H1 (cell line): ENCODE measurements around the gene SMYD4. TPM values are rescaled to one million over a fixed set of nuclear protein-coding genes. Genes with fewer than 3 reads are reported as not detected.

Source experiments
- CTCF ChIA-PET: fragments of 300-600 bp; sonication (Branson Sonifier 250); formaldehyde crosslinking; loops from one replicate; lab custom pipeline; 2021; ENCODE audit not compliant: partially characterized antibody; lab: Charles Lee
- POLR2A ChIA-PET: fragments of 300-600 bp; sonication (Branson Sonifier 250); formaldehyde crosslinking; loops from one replicate; lab custom pipeline; 2021; ENCODE audit warnings: inconsistent platforms; ENCODE audit not compliant: partially characterized antibody; lab: Charles Lee
- DNase-seq, 2 experiments: peaks; one replicate each; pipeline versions ENCODE4 v3.0.0 to v3.0.0-alpha.2; 2010 to 2022; ENCODE audit warnings: low spot score in 2 of 2, low read depth in 1 of 2, mixed read lengths in 1 of 2
- FAIRE-seq: peaks from 2 replicates; lab custom pipeline; 2011; peaks lifted over from hg19 to GRCh38; lab: Jason Lieb, UNC
- H2AFZ ChIP-seq: 2 replicates; pipeline ENCODE4 v1.8.1; 2012; ENCODE audit warnings: low read length, inconsistent platforms
- H2AK5ac ChIP-seq: 2 replicates; pipeline ENCODE4 v1.6.1; 2013; ENCODE audit warnings: low read depth, low read length
- H2BK120ac ChIP-seq: replicated peaks from 2 replicates; pipeline ENCODE3; 2013; ENCODE audit warnings: low read depth, low read length, inconsistent platforms
- H2BK12ac ChIP-seq: 2 replicates; pipeline ENCODE4 v1.6.1; 2013; ENCODE audit warnings: low read depth, low read length
- H2BK15ac ChIP-seq: 2 replicates; pipeline ENCODE4 v1.6.1; 2013; ENCODE audit warnings: low read length
- H2BK20ac ChIP-seq: 2 replicates; pipeline ENCODE4 v1.6.1; 2013; ENCODE audit warnings: low read length
- H2BK5ac ChIP-seq: 2 replicates; pipeline ENCODE4 v1.6.1; 2013; ENCODE audit warnings: low read depth, low read length
- H3K14ac ChIP-seq: 2 replicates; pipeline ENCODE4 v1.6.1; 2013; ENCODE audit warnings: inconsistent platforms; ENCODE audit not compliant: insufficient read length
- H3K18ac ChIP-seq: 2 replicates; pipeline ENCODE4 v1.6.1; 2013; ENCODE audit warnings: low read length; ENCODE audit errors: extremely low read depth
- H3K23ac ChIP-seq: 2 replicates; pipeline ENCODE4 v1.6.1; 2013; ENCODE audit warnings: inconsistent platforms; ENCODE audit not compliant: insufficient read length
- H3K23me2 ChIP-seq: 2 replicates; pipeline ENCODE4 v1.6.1; 2013; ENCODE audit warnings: low read depth, low read length
- H3K27ac ChIP-seq: 2 replicates; pipeline ENCODE4 v1.6.1; 2011; ENCODE audit warnings: low read depth, low read length, inconsistent platforms
- H3K27me3 ChIP-seq, 4 experiments: replicated peaks in 1 of 4; 1 replicate in 1 of 4; 2 replicates in 3 of 4; pipeline versions ENCODE4 v1.6.1 to v1.8.1; 2011 to 2013; ENCODE audit warnings: low read length in 3 of 4, mild to moderate bottlenecking in 3 of 4, inconsistent platforms in 2 of 4, mixed read lengths in 2 of 4, moderate library complexity in 1 of 4; ENCODE audit not compliant: control insufficient read depth in 3 of 4, insufficient read depth in 3 of 4; ENCODE audit errors: extremely low read depth in 1 of 4
- H3K36me3 ChIP-seq, 4 experiments: 2 replicates each; pipeline versions ENCODE4 v1.6.1 to v1.8.1; 2011 to 2013; ENCODE audit warnings: mild to moderate bottlenecking in 4 of 4, low read length in 3 of 4, moderate library complexity in 2 of 4, control low read depth in 1 of 4, inconsistent platforms in 1 of 4; ENCODE audit not compliant: insufficient read depth in 4 of 4, control insufficient read depth in 2 of 4
- H3K4ac ChIP-seq: replicated peaks from 2 replicates; pipeline ENCODE3; 2013; ENCODE audit warnings: low read length, low read depth, mixed read lengths, inconsistent platforms; ENCODE audit not compliant: insufficient read length
- H3K4me1 ChIP-seq, 4 experiments: replicated peaks in 1 of 4; 1 replicate in 1 of 4; 2 replicates in 3 of 4; pipeline versions ENCODE4 v1.6.1 to v1.8.1; 2011 to 2013; ENCODE audit warnings: low read length in 3 of 4, inconsistent platforms in 2 of 4, mixed read lengths in 1 of 4; ENCODE audit not compliant: insufficient read depth in 4 of 4, control insufficient read depth in 3 of 4
- H3K4me2 ChIP-seq, 2 experiments: 2 replicates each; pipeline versions ENCODE4 v1.6.1 to v1.8.1; 2011 to 2013; ENCODE audit warnings: low read depth in 2 of 2, low read length in 2 of 2, control low read depth in 1 of 2, inconsistent platforms in 1 of 2, mild to moderate bottlenecking in 1 of 2; ENCODE audit not compliant: insufficient read depth in 1 of 2
- H3K4me3 ChIP-seq, 4 experiments: fragments of 200-600, 300-600 bp in 1 of 4; sonication (generic), shearing (Covaris generic), sonication (Bioruptor Twin) in 1 of 4; 2 replicates each; pipeline versions ENCODE4 v1.5.1 to v1.8.1; 2011 to 2016; ENCODE audit warnings: low read length in 4 of 4, low read depth in 3 of 4, control low read depth in 2 of 4, inconsistent platforms in 2 of 4, mild to moderate bottlenecking in 2 of 4, mixed read lengths in 1 of 4, moderate library complexity in 1 of 4; ENCODE audit not compliant: insufficient read depth in 2 of 4; ENCODE audit errors: extremely low read depth in 1 of 4
- H3K56ac ChIP-seq: replicated peaks from 2 replicates; pipeline ENCODE3; 2013; ENCODE audit warnings: low read depth, mild to moderate bottlenecking, mixed read lengths, low read length, inconsistent platforms; ENCODE audit not compliant: insufficient read length
- H3K79me1 ChIP-seq: 2 replicates; pipeline ENCODE4 v1.6.1; 2013; ENCODE audit warnings: low read depth, low read length, control low read depth
- H3K79me2 ChIP-seq, 2 experiments: 2 replicates each; pipeline versions ENCODE4 v1.6.1 to v1.8.1; 2012 to 2013; ENCODE audit warnings: low read length in 2 of 2, mild to moderate bottlenecking in 2 of 2, inconsistent platforms in 1 of 2; ENCODE audit not compliant: insufficient read depth in 2 of 2, control insufficient read depth in 1 of 2
- H3K9ac ChIP-seq, 4 experiments: replicated peaks in 1 of 4; 1 replicate in 1 of 4; 2 replicates in 3 of 4; pipeline versions ENCODE4 v1.6.1 to v1.8.1; 2011 to 2013; ENCODE audit warnings: low read depth in 3 of 4, low read length in 3 of 4, control low read depth in 2 of 4, mild to moderate bottlenecking in 2 of 4, moderate library complexity in 2 of 4, inconsistent platforms in 1 of 4; ENCODE audit errors: extremely low read depth in 1 of 4
- H3K9me3 ChIP-seq, 2 experiments: 2 replicates each; pipeline versions ENCODE4 v1.6.1 to v1.8.1; 2012 to 2013; ENCODE audit warnings: mild to moderate bottlenecking in 2 of 2, moderate library complexity in 2 of 2, control low read depth in 1 of 2, inconsistent platforms in 1 of 2, low read depth in 1 of 2, low read length in 1 of 2, mixed read lengths in 1 of 2; ENCODE audit not compliant: insufficient read depth in 2 of 2
- H4K20me1 ChIP-seq, 2 experiments: replicated peaks in 1 of 2; 2 replicates each; pipeline versions ENCODE3 to v1.8.1; 2011 to 2013; ENCODE audit warnings: inconsistent platforms in 2 of 2, low read length in 2 of 2, mild to moderate bottlenecking in 1 of 2; ENCODE audit not compliant: insufficient read depth in 2 of 2, control insufficient read depth in 1 of 2
- H4K5ac ChIP-seq: 2 replicates; pipeline ENCODE4 v1.6.1; 2013; ENCODE audit warnings: low read length, low read depth, mixed read lengths, inconsistent platforms; ENCODE audit not compliant: insufficient read length
- H4K8ac ChIP-seq: 2 replicates; pipeline ENCODE4 v1.8.0; 2013; ENCODE audit warnings: mild to moderate bottlenecking, moderate library complexity, low read length, inconsistent platforms; ENCODE audit not compliant: insufficient read depth; ENCODE audit errors: extremely low read depth
- H4K91ac ChIP-seq: replicated peaks from 2 replicates; pipeline ENCODE3; 2013; ENCODE audit warnings: low read length, mixed read lengths, inconsistent platforms; ENCODE audit not compliant: insufficient read length
- CTCF ChIP-seq, 3 experiments: IDR thresholded peaks; 1 replicate in 2 of 3; 2 replicates in 1 of 3; pipeline versions ENCODE4 v1.5.1 to v1.6.1; 2011; ENCODE audit warnings: low read length in 3 of 3, mild to moderate bottlenecking in 3 of 3, inconsistent platforms in 2 of 3, low read depth in 1 of 3, moderate library complexity in 1 of 3; ENCODE audit not compliant: insufficient read depth in 1 of 3; ENCODE audit errors: control extremely low read depth in 1 of 3
- GABPA ChIP-seq: IDR thresholded peaks from 2 replicates; pipeline ENCODE4 v1.6.1; 2011; ENCODE audit warnings: mild to moderate bottlenecking, low read length, moderate library complexity, borderline replicate concordance; ENCODE audit not compliant: insufficient read depth
- MAX ChIP-seq: IDR thresholded peaks from 2 replicates; pipeline ENCODE4 v1.6.1; 2012; ENCODE audit warnings: inconsistent platforms
- RAD21 ChIP-seq, 2 experiments: IDR thresholded peaks in 1 of 2; conservative IDR thresholded peaks in 1 of 2; 2 replicates each; pipeline ENCODE4 v1.6.1; 2011; ENCODE audit warnings: low read depth in 2 of 2, low read length in 2 of 2, improper control_type of control experiment in 1 of 2, inconsistent platforms in 1 of 2, mild to moderate bottlenecking in 1 of 2, moderate library complexity in 1 of 2
- WGBS, 2 experiments: shearing (Covaris generic) in 1 of 2; methylation state at CpG; one replicate each; pipeline versions ENCODE4 v1.1.6 to v1.1.7; 2013 to 2015; ENCODE audit warnings: low lambda C conversion rate in 2 of 2, mixed read lengths in 2 of 2, inconsistent platforms in 1 of 2, low coverage in 1 of 2, missing lambda C conversion rate in 1 of 2; ENCODE audit not compliant: insufficient replicate concordance in 2 of 2, insufficient coverage in 1 of 2, insufficient read length in 1 of 2; ENCODE audit errors: extremely low coverage in 1 of 2, missing lambda C conversion rate in 1 of 2; 5-methylcytosine and 5-hydroxymethylcytosine counted together
- polyA plus RNA-seq, 7 experiments: library from polyadenylated mRNA; depleted of rRNA in 3 of 7; stranded (reverse) in 5 of 7; unstranded in 2 of 7; fragments of >200 nt in 5 of 7; fragments of 200-250 nt in 2 of 7; gene quantifications; 1 replicate in 5 of 7; 2 replicates in 1 of 7; 4 replicates in 1 of 7; pipeline versions ENCODE4 v1.2.1 to v1.2.3, GENCODE V29; 2011 to 2013; ENCODE audit warnings: missing spikeins in 2 of 7, mixed read lengths in 2 of 7
- total RNA-seq: library from RNA; stranded (reverse); fragmentation: NEBNext Ultra II Directional; extraction: Animal tissue kit (Norgen Biotek cat#: 25700); gene quantifications from 2 replicates; pipeline ENCODE4 v1.2.1, GENCODE V29; 2021

Gene SMYD4
- total and polyA plus RNA-seq, 2 of the 8 experiments (the other 6 are each of a cell fraction or from before 2014, with no cell fraction given) = 10.5 to 23.4 TPM

- H3K14ac ChIP-seq = no peak overlapping the region
- H3K27ac ChIP-seq = no peak overlapping the region
- no peak overlapping the region for H3K9ac ChIP-seq
- no peak overlapping the region for H3K56ac ChIP-seq
- no peak overlapping the region for H2BK15ac ChIP-seq
- H2BK20ac ChIP-seq = no peak overlapping the region
- H2BK12ac ChIP-seq = no peak overlapping the region
- no peak overlapping the region for H2AFZ ChIP-seq
- H3K23me2 ChIP-seq = no peaks in the 10 kb centered on the region
- no peak overlapping the region for H3K23ac ChIP-seq
- no peak overlapping the region for H2BK5ac ChIP-seq
- H3K4me1 ChIP-seq = no peaks in the 10 kb centered on the region
- H2AK5ac ChIP-seq = no peak overlapping the region
- CTCF ChIA-PET = interaction anchor here (0.6 to 2.9 kb wide), 21 partner anchors 9 to 411 kb away, joined by 3 to 18 read pairs (median 4); partner anchors contain the start of gene RILP
- H4K20me1 ChIP-seq = peaks cover 2 to 5% of the 10 kb centered on the region in 2 experiments
- no peak for TF ChIP-seq MAX
- peak; percentile 41 to 45 for TF ChIP-seq RAD21 (IDR thresholded peaks at IDR 0.05 in 1 of 2, conservative IDR thresholded peaks at IDR 0.05 in 1 of 2; ENCODE audit: low read depth in 2 of 2, low read length in 2 of 2)
- TF ChIP-seq CTCF (IDR thresholded peaks at IDR 0.05; ENCODE audit: control extremely low read depth in 1 of 3, insufficient read depth in 1 of 3, low read depth in 1 of 3, low read length in 3 of 3) = peak; percentile 48 to 56 (median 49)
- TF ChIP-seq GABPA = no peak
- H3K4ac ChIP-seq = no peak overlapping the region
- 0 out of 4 replicates have a peak, but pooled peaks cover 2 to 4% of the 10 kb centered on the region in 2 experiments for H3K79me2 ChIP-seq
- no peak overlapping the region; the same call in 1 of the 2 replicates for H4K8ac ChIP-seq
- POLR2A ChIA-PET = interaction anchor here (1.1 kb wide), 1 partner anchor 148 kb away, joined by 3 read pairs; no protein-coding TSS in a partner anchor
- WGBS, 2 experiments = 73% methylated on average over 17 of the region's 17 CpGs; no CpG with 5 or more reads in 1 of the 2 experiments
- H2BK120ac ChIP-seq = no peak overlapping the region
- no peak overlapping the region for H4K91ac ChIP-seq
- no peak overlapping the region for H3K4me3 ChIP-seq
- H4K5ac ChIP-seq = no peak overlapping the region
- no peaks in the 10 kb centered on the region for H3K9me3 ChIP-seq
- H3K4me2 ChIP-seq = no peak overlapping the region
- peak in 1 of 2 experiments; percentile 60 for DNase-seq
- H3K18ac ChIP-seq = no peak overlapping the region
- peak; percentile 19 for FAIRE-seq
- no peaks in the 10 kb centered on the region for H3K27me3 ChIP-seq
- peaks cover 0 to 11% (median 1%) of the 10 kb centered on the region in 4 experiments; a peak in 4 of 8 replicates for H3K36me3 ChIP-seq
- H3K79me1 ChIP-seq = peaks cover 7% of the 10 kb centered on the region
Observed at GRCh38 chr17:1865252-1866037, 35.7 kb upstream of the SMYD4 start.
